ENCODE results near the gene JADE3. TPM values are rescaled to one million over a fixed set of nuclear protein-coding genes. Genes with fewer than 3 reads are reported as not detected.

JADE3 gene
- total RNA-seq, 4 donors from 2014 or later = 5.5 to 10.2 (median 9.3) TPM

- 0 to 41% methylated on average over 1 to 4 of the region's 14 CpGs for WGBS, 2 donors (ENCODE audit: low coverage in 1 of 2)
- H3K27me3 ChIP-seq = no peaks in the 10 kb centered on the region
- no peaks in the 10 kb centered on the region for H3K9me3 ChIP-seq
- TF ChIP-seq EP300 (IDR thresholded peaks at IDR 0.05) (no peak), POLR2AphosphoS5 (IDR thresholded peaks at IDR 0.05) (no peak), POLR2A (IDR thresholded peaks at IDR 0.05) (no peak), CTCF (IDR thresholded peaks at IDR 0.05) (no peak)
- peak overlapping the region in 1 of 4 donors; percentile 79 for H3K27ac ChIP-seq
- H3K4me3 ChIP-seq = peak overlapping the region; percentile 76 to 81
- no peaks in the 10 kb centered on the region for H3K36me3 ChIP-seq
- no peak for ATAC-seq
- H3K4me1 ChIP-seq = peaks cover 0 to 12% (median 0%) of the 10 kb centered on the region in 3 donors
Measured at GRCh38 chrX:46913667-46914066, 1.4 kb downstream of the JADE3 start.

- Histone ChIP-seq H3K36me3 (no peaks in the 10 kb centered on the region), H3K27me3 (no peaks in the 10 kb centered on the region), H3K4me3 (no peak overlapping the region), H3K9me3 (no peaks in the 10 kb centered on the region), H3K27ac (no peak overlapping the region), H3K4me1 (peaks cover 0 to 12% (median 0%) of the 10 kb centered on the region in 3 donors)
- no peak for ATAC-seq
- 67 to 84% methylated on average over 2 of the region's 2 CpGs for WGBS, 2 donors (ENCODE audit: low coverage in 1 of 2)
- TF ChIP-seq POLR2A (IDR thresholded peaks at IDR 0.05) = no peak
- TF ChIP-seq POLR2AphosphoS5 (IDR thresholded peaks at IDR 0.05) = no peak
- no peak for TF ChIP-seq EP300 (IDR thresholded peaks at IDR 0.05)
- no peak for TF ChIP-seq CTCF (IDR thresholded peaks at IDR 0.05)
Measured at GRCh38 chrX:46916273-46916672, 4.1 kb downstream of the JADE3 start.

- WGBS, 2 donors (ENCODE audit: low coverage in 1 of 2) = 88 to 100% methylated on average over 1 of the region's 1 CpG
- no peak overlapping the region for H3K4me3 ChIP-seq
- no peak for ATAC-seq
- H3K9me3 ChIP-seq = no peaks in the 10 kb centered on the region
- no peak overlapping the region for H3K27ac ChIP-seq
- peaks cover 0 to 12% (median 0%) of the 10 kb centered on the region in 3 donors for H3K4me1 ChIP-seq
- H3K36me3 ChIP-seq = no peaks in the 10 kb centered on the region
- no peaks in the 10 kb centered on the region for H3K27me3 ChIP-seq
- TF ChIP-seq POLR2AphosphoS5 (IDR thresholded peaks at IDR 0.05) (no peak), EP300 (IDR thresholded peaks at IDR 0.05) (no peak), POLR2A (IDR thresholded peaks at IDR 0.05) (no peak), CTCF (IDR thresholded peaks at IDR 0.05) (no peak)
Measured at GRCh38 chrX:46917622-46918021, 5.4 kb downstream of the JADE3 start.

- Histone ChIP-seq H3K4me1 (peaks cover 0 to 11% (median 0%) of the 10 kb centered on the region in 3 donors), H3K9me3 (no peaks in the 10 kb centered on the region), H3K4me3 (no peak overlapping the region), H3K27me3 (no peaks in the 10 kb centered on the region), H3K36me3 (no peaks in the 10 kb centered on the region), H3K27ac (no peak overlapping the region)
- ATAC-seq = no peak
- 100% methylated on average over 1 of the region's 1 CpG; no CpG with 5 or more reads in 1 of the 2 donors for WGBS, 2 donors (ENCODE audit: low coverage in 1 of 2)
- no peak for TF ChIP-seq EP300 (IDR thresholded peaks at IDR 0.05)
- TF ChIP-seq POLR2A (IDR thresholded peaks at IDR 0.05) = no peak
- no peak for TF ChIP-seq POLR2AphosphoS5 (IDR thresholded peaks at IDR 0.05)
- no peak for TF ChIP-seq CTCF (IDR thresholded peaks at IDR 0.05)
Measured at GRCh38 chrX:46918434-46918833, 6.2 kb downstream of the JADE3 start.

- Histone ChIP-seq H3K4me3 (no peak overlapping the region), H3K36me3 (no peaks in the 10 kb centered on the region), H3K4me1 (no peaks in the 10 kb centered on the region), H3K27ac (no peak overlapping the region), H3K9me3 (no peaks in the 10 kb centered on the region), H3K27me3 (no peaks in the 10 kb centered on the region)
- no peak for ATAC-seq
- TF ChIP-seq POLR2AphosphoS5 (IDR thresholded peaks at IDR 0.05) (no peak), EP300 (IDR thresholded peaks at IDR 0.05) (no peak), POLR2A (IDR thresholded peaks at IDR 0.05) (no peak), CTCF (IDR thresholded peaks at IDR 0.05) (no peak)
- WGBS, 2 donors (ENCODE audit: low coverage in 1 of 2) = 65 to 73% methylated on average over 4 of the region's 4 CpGs
Measured at GRCh38 chrX:46920235-46920634, 8.0 kb downstream of the JADE3 start.
